Diencephalon (tissue), 1 donor: ENCODE measurements around the gene CHD5. TPM values are rescaled to one million over a fixed set of nuclear protein-coding genes. Genes with fewer than 3 reads are reported as not detected.

Source experiments
- total RNA-seq: library from RNA; depleted of rRNA; stranded (reverse); fragments of >200 nt; gene quantifications from one replicate; pipeline ENCODE4 v1.2.3, GENCODE V29; 2014

CHD5 gene
- 64.1 TPM for total RNA-seq

GRCh38 chr1:6180268-6180706 lies at the start of gene CHD5:
CHD5 (minus strand) TSS chr1:6180321; CDS start chr1:6180023, 298 bp downstream.

GRCh38 chr1:6205849-6206519 lies 25.9 kb upstream of the CHD5 start, which contains the start of gene RNF207:
RNF207 (plus strand) TSS chr1:6206119; CDS start chr1:6206536, 417 bp downstream.

GRCh38 chr1:6199298-6200187 lies 19.4 kb upstream of the CHD5 start, which contains the start of gene RPL22:
RPL22 (minus strand) TSS chr1:6199595; CDS start chr1:6199573, 22 bp downstream.

Other genes starting within 250 kb of the CHD5 start
- 14.5 TPM for gene NPHP4, start 187.9 kb downstream of the CHD5 start, total RNA-seq
- 21.5 TPM for gene KCNAB2, start 134.4 kb downstream of the CHD5 start, total RNA-seq
- gene RPL22, start 19.3 kb upstream of the CHD5 start, total RNA-seq: 236 TPM
- 6.7 TPM for gene RNF207, start 25.8 kb upstream of the CHD5 start, total RNA-seq
- 34.4 TPM for gene ICMT, start 55.6 kb upstream of the CHD5 start, total RNA-seq
- gene HES3, start 63.9 kb upstream of the CHD5 start, total RNA-seq: not detected
- gene GPR153, start 80.8 kb upstream of the CHD5 start, total RNA-seq: 33.2 TPM
- gene ACOT7, start 213.4 kb upstream of the CHD5 start, total RNA-seq: 77.7 TPM
- gene HES2, start 239.6 kb upstream of the CHD5 start, total RNA-seq: not detected
- 0.92 TPM for gene ESPN, start 244.5 kb upstream of the CHD5 start, total RNA-seq